ENCODE measurements around the gene CCDC50.

The CCDC50 gene

DNA sequence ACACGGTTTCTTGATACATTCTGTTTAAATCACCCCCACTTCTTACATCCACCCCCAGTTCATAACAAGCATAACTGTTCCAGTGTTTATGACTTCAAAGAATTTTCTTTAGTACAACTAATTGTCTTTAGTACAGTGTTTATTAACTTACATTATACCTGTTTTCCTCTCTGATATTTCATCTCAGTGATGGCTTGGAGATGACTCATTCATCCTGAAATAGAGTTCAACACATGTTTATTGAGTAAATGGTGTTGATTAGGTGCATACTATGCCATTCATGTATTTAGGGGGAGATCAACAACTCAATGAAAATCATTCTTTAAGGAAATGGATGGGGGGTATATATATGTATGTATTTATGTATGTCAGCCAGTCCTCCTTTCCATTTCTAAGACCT is 22.8 kb downstream of the CCDC50 start:
- no peak for DNase-seq

DNA sequence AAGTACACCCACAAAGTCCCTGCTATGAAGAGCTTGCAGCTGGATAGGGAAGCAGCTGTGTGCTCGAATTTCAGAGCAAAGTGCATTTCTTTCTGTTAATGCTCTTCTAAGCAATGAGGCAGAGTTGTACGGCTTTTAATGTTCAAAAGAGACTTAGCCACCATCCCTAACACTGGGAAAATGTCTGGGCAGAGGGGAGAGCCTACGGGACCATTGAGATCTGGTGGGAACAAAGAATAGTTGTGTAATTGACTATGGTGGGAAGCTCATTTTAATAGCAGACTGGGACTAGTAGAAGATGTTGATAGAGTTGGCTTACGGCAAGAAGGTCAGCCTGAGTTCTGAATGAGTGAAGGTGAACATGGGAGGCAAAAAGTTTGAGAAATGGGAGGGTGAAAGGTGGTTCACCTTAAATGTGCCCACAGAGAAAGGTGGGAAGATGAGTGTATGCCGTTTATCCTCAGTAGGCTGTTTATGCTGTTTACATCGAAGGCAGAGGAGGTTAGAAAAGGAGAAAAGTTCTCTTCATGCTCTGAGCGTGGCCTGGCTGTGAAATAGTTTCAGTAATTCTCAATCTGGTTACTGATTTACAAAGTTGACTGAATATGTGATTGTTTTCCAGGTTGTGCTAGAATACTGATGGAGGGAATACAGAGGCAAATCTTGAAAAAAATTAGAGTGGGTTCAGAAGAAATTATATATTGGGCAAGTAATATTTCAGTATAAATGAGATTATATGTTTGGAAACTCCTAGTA is 24.0 kb downstream of the CCDC50 start:
- no peak for DNase-seq

DNA sequence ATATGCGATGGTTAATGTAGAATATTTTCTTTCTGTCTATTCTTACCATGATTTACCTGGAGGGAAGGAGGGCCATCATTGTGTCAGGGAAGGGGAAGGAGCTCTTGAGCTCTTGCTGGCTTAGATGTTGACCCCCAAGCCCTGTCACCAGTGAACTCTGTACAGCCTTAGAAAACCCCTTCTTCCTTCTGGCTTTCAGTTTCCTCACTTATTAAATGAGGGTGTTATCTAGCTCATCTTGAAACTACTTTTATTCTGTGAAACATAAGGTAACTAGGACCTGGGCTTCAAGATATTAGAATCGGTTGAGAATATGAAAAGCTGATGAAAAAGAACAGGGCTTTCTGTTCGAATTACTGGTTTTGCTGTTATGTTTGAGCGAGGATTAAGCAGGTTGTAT is 26.2 kb downstream of the CCDC50 start:
- DNase-seq, result no peak

DNA sequence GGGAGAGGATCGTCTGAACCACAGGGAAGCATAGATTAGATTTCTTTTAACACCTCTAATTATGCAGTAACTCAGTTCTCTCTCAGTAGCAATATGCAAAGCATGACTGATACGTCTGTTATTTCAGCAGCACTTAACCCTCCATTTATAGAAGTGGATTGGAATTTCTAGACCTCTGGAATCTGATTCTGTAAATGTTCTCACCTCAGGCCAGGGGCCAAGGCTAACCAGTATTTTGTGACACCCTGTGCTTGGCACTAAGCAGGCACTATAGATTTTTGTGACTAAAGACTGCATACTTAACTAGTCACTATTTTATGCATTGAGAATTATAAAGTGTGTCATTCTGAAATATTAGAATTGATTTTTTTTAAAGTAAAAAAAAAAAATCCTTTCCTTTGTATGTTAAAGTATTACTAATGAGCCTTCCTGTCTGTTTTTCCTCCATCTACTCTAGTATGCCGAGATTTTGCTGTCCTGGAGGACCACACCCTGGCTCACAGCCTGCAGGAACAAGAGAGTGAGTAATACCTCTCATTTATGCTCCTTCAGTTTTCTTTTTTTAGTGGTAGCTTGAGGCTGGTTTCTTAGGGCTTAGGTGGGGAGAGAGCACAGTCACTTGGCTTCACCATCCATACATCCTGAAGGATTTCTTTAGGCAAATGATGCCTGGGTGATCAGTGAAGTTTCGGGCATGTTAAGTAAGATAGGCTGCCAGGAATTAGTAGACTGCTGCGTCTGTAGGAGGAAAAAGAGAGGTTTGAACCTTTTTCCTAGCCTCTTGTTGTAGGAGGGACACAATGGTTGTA is 27.6 kb downstream of the CCDC50 start:
- no peak for DNase-seq

DNA sequence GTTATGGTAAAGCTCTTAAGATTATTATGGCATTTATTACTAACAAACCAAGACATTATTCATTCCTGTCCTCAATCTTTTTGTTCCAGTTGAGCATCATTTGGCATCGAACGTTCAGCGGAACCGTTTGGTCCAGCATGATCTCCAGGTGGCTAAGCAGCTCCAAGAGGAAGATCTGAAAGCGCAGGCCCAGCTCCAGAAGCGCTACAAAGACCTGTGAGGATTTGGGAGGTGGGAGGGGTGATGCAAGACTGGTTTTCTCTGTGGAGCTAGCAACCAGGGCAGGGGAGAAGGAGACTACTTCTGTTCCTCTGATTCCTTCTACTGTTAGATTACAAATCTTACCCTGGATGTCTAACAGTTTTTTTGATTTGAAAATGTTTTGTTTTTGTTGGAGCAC is 28.7 kb downstream of the CCDC50 start:
- no peak for DNase-seq

DNA sequence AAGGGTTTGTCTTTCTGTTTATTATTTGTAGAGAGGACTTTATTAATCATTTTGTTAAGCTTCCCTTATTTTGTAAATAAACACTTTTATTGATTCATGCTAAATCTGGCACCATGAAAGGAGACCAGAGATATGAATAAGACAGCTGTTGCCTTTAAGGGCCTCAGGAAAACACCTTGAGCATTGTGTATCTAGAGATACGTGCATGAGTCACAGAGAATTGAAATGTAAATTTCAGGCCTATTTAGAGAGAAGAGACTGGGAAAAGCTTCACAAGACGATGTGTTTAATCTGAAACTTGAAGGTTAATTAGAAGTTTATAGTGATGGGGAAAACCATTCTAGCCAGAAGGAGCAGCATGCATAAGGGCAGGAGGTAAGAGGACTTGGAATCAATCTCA is 29.7 kb downstream of the CCDC50 start:
- no peak for DNase-seq

DNA sequence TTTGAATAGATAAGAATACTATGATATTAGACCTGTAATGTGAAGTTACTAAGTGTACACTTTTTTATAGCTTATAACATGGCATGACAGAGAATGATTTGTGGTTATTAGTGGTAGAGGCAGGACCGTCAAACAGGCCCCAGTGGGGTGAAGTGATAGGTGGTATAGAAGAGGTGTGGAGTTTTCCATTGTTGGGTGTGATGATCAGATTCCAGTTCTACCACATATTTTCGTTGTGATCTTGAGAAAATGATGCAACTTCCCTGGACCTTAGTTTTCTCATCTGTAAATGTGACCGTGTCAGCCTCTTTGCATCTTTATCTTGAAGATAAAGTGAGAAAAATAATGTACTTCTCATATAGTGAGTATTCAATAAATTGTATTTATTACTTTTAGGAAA is 31.4 kb downstream of the CCDC50 start:
- DNase-seq, result no peak

DNA sequence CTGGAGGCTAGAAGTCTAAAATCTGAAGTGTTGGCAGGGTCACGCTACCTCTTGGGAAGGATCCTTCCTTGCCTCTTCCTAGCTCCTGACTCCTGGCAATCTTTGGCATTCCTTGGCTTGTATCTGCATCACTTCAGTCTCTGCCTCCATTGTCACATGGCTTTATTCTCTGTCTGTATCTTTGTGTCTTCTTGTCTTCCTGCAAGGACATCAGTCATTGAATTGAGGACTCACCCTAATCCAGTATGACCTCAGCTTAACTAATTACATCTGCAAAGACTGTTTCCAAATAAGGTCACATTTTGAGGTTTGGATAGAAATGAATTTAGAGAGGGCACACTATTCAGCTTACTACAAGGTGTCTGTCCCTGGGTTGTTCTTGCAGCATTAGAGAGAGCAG is 32.3 kb downstream of the CCDC50 start:
- DNase-seq, result no peak

DNA sequence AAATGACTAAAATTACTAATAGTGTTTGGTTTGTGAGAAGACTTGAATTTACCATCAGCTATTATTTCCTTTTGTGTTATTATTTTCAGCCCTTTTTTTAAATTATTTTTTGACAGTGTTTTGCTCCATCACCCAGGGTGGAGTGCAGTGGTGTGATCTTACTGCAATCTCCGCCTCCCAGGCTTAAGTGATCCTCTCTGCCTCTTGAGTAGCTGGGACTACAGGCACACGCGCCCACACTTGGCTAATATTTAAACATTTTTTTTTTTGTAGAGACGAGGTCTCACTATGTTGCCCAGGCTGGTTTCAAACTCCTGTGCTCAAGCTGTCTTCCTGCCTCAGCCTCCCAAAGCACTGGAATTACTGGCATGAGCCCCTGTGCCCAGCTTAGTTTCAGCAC is 32.8 kb downstream of the CCDC50 start:
- DNase-seq, result no peak

DNA sequence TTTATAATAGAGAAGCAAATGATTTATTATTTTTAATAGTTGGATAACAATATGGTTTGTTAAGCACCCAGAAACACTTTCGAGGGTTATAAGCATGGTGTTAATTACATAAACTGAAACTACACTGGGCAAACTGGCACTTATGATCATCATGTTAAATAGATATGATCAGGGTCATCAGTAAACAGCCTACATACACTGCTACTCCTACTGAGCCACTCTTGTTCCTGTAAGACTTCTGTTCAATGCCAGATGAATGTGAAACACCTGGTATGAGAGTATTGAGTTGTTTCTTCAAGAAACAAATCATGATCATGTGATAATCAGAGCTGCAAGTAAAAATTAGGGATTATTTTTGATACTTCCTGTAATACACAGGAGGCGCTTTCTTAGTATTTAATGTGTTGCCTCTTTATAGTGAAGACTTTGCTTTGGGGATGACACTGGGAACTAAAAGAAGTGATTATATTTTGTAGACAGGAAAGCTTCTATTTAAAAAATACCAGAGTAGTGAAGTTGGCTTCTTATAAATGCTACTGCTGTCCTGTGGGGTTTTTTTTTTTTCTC is 33.4 kb downstream of the CCDC50 start:
- DNase-seq, result no peak

DNA sequence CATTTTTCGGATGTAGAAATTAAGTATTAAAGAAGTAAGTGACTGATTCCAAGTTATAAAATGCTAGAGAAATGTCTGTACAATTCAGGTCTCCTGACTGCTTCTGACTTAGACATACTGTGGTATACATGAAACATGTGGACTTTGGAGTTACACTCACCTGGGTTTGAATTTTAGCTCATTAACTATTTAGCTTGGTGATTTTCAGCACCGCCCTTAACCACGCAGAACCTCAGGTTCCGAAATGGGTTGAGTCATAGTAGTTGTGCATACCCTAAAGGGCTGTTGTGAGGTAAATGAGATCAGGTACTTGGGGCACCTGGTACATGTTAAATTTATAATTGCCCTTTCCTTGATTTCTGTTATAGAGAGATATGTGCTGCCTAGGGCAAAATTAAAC is 34.0 kb downstream of the CCDC50 start:
- DNase-seq, result no peak

DNA sequence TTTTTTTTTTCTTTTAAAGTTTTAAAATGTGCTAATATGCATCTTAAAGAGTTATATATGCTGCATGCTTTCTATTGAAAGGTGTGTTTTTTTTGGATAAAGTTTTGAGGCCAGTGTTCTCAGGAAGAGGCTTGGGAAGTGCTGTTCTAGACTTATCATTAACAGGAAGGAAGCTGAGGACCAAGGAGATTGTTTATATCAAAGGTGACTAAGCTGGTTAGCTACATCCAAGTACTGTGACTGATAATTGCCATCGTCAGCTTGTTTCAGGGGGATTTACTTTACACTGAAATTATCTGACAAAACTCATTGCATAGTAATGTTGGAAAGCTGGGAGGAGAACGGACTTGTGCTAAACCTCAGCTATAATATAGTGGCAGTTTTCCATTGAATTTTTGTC is 37.5 kb downstream of the CCDC50 start:
- DNase-seq, result no peak

DNA sequence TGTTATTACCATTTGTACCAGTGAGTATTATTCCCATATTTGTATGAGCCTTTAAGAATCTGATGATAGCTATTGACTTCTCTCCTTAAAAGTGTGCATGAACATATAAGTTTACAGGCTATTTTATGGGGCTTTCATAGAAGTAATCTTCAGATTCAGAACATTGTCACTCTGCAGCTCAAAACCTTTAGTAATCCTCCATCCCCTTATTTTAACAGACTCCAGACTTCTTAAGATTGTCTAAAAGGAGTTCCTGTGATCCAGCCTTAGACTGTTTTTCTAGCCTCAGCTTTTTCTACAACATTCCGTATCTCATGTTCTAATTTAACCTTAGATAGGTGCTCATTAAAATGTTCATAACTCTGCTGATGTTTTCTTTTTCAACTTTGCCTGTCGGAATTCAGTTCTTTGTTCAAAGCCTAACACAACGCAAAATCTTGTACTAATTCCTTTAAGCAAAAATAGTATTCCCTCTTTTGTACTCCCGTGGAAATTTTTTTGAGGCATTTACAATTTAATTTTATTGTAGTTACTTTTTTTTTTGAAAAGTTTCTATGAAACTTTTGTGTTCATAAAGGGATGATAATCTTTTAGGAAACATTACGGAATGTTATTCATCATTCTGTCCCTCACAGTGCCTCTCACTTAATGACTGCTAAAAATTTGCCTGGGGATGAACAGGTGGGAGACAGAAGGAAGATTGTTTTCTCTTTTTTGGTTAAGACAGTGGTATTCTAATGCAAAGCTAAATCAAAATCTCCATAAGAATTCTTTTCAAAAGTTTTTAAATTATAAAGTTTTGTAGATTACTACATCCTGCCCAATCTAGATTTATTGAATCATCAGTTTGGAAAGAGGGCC is 39.8 kb downstream of the CCDC50 start:
- DNase-seq, result no peak

DNA sequence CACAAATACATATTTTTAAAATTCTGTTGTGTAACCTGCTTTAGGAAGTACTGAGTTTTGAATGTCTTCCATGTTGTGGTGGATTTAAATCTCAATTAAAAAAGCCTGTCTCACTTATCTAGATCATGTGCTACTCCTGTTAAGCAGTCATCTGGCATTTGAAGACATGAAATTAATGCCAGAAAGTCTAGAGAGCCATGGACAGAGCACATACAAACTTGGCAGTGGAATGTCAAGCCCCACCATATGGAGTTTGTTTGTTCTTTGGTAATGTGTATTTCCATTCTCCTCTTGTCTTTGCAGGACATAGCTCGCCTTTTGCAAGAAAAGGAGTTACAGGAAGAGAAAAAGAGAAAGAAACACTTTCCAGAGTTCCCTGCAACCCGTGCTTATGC is 40.4 kb downstream of the CCDC50 start:
- DNase-seq, result no peak

DNA sequence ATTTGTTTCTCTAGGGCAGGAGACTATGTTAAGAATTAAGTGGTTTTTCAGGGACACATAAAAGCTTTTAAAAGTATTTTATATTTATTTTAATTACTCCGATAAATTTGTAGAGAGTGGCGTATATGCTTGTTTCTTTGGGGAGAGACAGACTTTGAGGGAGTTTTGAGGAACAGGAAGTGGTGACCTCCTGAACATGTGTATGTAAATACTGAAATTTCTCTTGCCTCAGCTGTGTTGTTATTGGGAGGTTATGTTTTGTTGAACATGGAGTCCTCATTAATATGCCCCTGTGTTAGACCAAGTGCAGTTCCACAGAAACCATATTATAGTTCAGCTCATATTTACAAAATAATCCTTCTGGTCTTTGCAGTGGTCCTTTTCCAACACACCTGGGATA is 42.9 kb downstream of the CCDC50 start:
- no peak for DNase-seq

DNA sequence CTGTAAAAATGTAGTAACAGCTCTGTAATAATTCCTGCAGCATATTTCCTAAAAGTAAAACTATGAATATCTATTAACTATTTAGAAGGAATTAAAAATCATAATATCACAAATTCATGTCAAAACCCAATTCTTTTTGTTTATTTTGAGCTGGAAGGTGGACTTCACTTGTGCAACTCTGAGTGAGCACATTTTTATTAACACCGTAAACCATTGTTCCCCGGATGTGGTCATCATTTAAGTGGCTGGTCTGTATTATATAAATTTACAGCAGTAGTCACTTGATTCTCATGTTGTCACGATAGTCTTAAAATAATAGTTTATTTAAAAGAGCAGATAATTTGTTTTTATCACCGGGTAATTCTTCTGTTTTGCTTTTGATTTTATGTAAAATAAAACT is 44.1 kb downstream of the CCDC50 start:
- no peak for DNase-seq

DNA sequence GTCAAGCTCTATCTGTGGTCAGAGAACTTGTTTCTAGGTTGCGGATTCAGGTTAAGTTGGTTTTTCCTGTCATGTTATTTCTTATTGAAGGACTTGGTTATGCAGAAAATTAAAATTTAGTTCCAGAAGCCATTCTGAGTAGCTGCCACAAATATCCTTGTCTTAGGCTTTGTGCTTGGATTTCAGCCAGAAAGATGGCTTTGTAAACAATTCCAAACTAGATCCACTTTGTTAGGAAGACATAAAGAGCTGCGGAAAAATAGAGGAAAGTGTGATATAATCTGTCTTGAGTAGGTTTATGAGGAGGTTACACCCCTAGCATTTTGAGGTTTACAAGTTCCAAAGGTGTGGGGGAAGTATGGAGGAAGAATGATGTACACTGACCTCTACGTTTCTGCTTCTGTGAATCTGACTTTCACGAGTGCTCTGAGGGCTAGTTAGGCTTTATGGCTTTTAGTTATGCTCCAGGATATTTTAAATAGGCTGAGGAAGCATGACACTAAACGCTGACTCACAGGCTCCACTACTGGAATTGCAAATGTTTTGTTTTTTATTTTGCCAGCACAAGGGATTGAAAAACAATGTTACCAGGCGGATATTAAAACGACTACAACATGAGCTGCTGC is 47.4 kb downstream of the CCDC50 start:
- DNase-seq, result no peak

DNA sequence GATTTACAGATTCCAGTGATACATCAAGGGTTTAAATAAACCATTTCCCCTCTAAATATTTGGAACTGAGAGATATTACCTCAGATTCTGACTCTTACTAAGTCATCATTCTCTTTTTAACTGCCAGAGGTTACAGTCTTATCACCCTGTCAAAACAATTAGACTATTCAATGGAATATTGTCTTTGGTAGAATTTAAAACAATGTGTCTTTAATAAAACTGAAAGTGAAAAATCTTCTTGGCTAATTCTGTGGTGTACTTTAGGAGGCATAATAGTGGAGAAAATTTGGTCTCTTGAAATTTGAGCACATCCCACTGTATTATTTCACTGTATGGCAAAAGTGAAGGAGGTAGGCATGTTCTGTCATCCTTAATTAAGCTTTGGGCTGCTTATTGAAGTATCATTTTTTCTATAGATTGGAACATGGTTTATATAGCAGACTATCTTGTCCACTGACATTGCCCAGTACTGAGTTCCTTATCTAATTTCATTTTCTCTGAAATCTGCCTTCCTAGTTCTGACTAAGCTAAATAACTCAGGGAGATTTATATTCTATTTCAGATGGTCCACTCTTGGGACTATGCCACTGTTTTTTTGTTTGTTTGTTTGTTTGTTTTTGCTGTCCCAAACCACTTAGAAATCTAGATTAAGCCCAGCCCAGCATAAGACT is 49.1 kb downstream of the CCDC50 start:
- DNase-seq, result no peak

DNA sequence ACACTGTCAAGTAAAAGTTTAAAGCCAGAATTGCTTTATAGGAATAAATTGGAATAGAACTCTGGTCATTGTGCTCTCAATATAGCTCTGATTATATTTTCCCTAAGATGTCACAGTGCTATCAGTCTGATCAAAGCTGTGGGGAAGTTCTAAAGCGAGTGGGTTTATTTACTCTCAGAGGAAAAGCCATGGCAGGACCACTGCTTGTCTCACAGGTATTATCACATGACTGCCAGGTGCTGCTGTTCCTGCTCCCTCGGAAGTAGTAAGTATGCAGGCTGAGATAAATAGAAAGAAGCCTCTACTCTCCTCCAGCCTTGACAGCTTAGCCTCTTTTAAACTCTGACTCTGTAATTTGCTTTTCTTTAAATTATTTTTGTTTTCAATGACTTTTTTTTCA is 50.3 kb downstream of the CCDC50 start:
- DNase-seq, result no peak

DNA sequence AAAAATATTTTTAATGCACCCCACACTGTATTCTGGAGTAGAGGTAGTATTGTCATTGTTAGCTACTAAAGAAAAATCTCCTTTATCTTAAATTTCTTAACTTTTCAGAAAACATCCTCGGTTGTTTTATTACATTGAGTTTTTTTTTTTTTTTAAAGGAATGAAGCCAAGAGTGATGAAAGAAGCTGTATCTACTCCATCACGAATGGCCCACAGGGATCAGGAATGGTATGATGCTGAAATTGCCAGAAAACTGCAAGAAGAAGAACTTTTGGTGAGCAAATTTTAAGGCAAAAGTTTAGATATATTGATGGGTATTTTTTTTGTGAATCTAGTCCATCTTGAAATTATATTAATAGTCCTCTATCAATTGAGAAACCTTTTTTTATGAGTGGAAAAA is 50.8 kb downstream of the CCDC50 start:
- DNase-seq, result no peak

DNA sequence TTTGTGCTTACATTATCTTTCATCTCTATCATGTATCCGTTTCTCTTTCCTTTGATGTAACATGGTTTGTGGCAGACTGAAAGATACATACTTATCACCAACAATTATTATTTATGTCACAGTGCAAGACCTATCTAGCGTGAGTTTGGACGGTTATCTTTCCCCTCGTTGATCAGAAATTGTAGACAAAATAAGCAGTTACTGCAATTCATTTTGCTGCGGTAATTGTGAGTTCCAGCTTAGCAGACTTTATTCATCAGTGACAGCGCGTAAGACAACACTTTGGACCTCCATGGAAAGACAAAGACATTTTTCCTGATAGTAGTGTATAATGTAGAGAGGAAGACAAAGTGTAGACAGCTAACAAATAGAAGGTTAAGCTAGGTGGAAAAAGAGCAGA is 52.1 kb downstream of the CCDC50 start:
- no peak for DNase-seq

DNA sequence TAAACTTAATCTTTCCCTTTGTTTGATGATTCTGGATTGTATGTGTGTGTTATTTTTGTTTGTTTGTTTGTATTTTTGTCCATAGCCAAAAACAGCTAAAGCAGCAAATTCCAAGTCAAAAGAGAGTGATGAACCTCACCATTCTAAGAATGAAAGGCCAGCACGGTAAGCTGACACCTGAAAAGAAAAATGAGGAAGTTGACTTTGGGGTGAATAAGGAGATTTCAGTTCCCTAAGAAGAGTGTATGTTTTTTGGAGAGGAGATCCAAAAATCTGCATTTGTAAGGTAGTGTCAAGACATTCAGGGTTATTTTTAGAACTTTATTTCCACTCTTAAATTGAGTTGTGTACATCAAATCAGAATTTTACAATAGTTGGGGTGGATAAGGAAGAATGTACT is 53.5 kb downstream of the CCDC50 start:
- no peak for DNase-seq
